Tibial nerve (tissue), 4 donors: ENCODE data around the gene RGS16. TPM values are rescaled to one million over a fixed set of nuclear protein-coding genes. Genes with fewer than 3 reads are reported as not detected.

ENCODE experiments used
- DNase-seq, 2 donors: peaks; one replicate each; pipeline ENCODE4 v3.0.0-alpha.2; 2019; ENCODE audit warnings: low spot score in 2 of 2
- H3K27ac ChIP-seq, 4 donors: fragments of 200-600 bp; sonication (generic) in 3 of 4; one replicate each; pipeline ENCODE4 v1.5.1; 2017 to 2019; ENCODE audit warnings: mild to moderate bottlenecking in 1 of 4
- H3K27me3 ChIP-seq, 2 donors: fragments of 200-600 bp; sonication (generic) in 1 of 2; one replicate each; pipeline versions ENCODE4 v1.5.1 to v1.6.0; 2017 to 2019
- H3K36me3 ChIP-seq, 3 donors: fragments of 200-600 bp; sonication (generic); one replicate each; pipeline ENCODE4 v1.5.1; 2018 to 2019
- H3K4me1 ChIP-seq, 4 donors: fragments of 200-600 bp; sonication (generic) in 3 of 4; one replicate each; pipeline ENCODE4 v1.5.1; 2017 to 2019
- H3K4me3 ChIP-seq, 4 donors: fragments of 200-600 bp; sonication (generic) in 3 of 4; one replicate each; pipeline ENCODE4 v1.5.1; 2017 to 2019; ENCODE audit warnings: mild to moderate bottlenecking in 1 of 4, moderate library complexity in 1 of 4
- H3K9me3 ChIP-seq, 4 donors: fragments of 200-600 bp; sonication (generic) in 3 of 4; one replicate each; pipeline ENCODE4 v1.5.1; 2017 to 2019
- EP300 ChIP-seq, 2 donors: sonication (generic); formaldehyde crosslinking; IDR thresholded peaks; one replicate each; pipeline ENCODE4 v1.6.1; 2017; ENCODE audit warnings: antibody characterized with exemption in 2 of 2, mild to moderate bottlenecking in 1 of 2
- POLR2A ChIP-seq, 2 donors: fragments of 450-650 bp; IDR thresholded peaks; one replicate each; pipeline ENCODE4 v1.6.1; 2017; ENCODE audit warnings: antibody characterized with exemption in 2 of 2, mild to moderate bottlenecking in 2 of 2, moderate library complexity in 2 of 2
- WGBS, 2 donors: methylation state at CpG; one replicate each; pipeline ENCODE4 v1.1.5; 2018; 5-methylcytosine and 5-hydroxymethylcytosine counted together
- total RNA-seq, 4 donors: library from RNA; depleted of rRNA; stranded (reverse); fragments of >200 nt; gene quantifications; one replicate each; pipeline ENCODE4 v1.1.0, GENCODE V29; 2016
- TF ChIP-seq, protein P1 (sequence below), 5 experiments: fragments of 200-600 bp in 3 of 5; fragments of 450-650 bp in 2 of 5; sonication (generic) in 3 of 5; IDR thresholded peaks; one replicate each; pipeline ENCODE4 v1.5.1; 2016 to 2019; ENCODE audit warnings: antibody characterized with exemption in 5 of 5, mild to moderate bottlenecking in 3 of 5, moderate library complexity in 2 of 5

Gene RGS16
- total RNA-seq, 4 donors from 2014 or later = 0.78 to 2.1 (median 1.2) TPM

DNA sequence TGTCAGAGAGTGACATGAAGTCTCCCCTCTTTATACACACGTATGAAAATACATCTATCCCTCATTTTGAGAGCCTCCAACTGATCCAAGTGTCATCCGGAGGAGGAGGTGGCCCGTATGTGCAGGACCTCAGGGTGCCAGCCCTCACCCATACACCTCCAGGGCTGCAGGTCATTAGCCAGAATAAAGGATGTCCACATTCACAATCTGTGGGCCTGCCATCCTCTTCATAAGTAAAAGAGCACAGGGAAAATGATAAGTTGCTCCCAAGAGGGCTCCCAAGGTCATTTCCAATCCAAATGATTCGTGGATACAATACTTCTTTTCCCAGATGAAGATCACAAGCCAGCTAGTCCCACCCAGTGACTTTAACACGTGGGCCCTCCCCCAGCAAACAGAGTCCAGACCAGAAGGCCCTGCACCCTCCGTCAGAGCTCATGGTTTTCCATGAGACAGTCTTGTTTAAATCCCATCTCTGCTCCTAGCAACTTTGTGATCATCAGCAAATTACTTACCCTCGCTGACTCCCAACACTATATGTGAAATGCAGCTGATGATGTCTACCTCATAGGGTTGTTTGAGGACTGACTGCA is 43.7 kb downstream of the RGS16 start:
- H3K4me3 ChIP-seq = no peak overlapping the region
- WGBS, 2 donors = 60 to 67% methylated on average over 7 of the region's 7 CpGs

DNA sequence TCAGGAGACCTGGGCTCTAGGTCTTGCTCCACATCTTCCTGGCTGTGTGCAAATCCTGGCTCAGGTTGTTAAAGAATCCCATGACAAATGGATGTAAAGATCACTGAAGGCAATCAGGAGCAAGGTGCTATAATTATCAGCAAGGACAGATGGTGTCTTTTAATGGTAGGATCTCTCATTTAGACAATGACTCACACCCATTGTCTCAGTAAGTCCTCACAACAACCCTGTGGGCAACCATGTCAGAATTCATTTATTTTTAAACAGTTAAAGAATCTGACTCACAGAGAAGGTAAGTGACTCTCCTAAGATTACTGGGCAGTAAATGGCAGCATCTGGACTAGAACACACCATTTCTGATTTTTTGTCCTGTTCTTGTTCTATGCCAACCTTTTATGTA is 47.9 kb downstream of the RGS16 start:
- H3K36me3 ChIP-seq = no peaks in the 10 kb centered on the region
- H3K27ac ChIP-seq = no peak overlapping the region
- TF ChIP-seq, protein P1, sequence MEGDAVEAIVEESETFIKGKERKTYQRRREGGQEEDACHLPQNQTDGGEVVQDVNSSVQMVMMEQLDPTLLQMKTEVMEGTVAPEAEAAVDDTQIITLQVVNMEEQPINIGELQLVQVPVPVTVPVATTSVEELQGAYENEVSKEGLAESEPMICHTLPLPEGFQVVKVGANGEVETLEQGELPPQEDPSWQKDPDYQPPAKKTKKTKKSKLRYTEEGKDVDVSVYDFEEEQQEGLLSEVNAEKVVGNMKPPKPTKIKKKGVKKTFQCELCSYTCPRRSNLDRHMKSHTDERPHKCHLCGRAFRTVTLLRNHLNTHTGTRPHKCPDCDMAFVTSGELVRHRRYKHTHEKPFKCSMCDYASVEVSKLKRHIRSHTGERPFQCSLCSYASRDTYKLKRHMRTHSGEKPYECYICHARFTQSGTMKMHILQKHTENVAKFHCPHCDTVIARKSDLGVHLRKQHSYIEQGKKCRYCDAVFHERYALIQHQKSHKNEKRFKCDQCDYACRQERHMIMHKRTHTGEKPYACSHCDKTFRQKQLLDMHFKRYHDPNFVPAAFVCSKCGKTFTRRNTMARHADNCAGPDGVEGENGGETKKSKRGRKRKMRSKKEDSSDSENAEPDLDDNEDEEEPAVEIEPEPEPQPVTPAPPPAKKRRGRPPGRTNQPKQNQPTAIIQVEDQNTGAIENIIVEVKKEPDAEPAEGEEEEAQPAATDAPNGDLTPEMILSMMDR (IDR thresholded peaks at IDR 0.05) = no peak
- TF ChIP-seq POLR2A (IDR thresholded peaks at IDR 0.05) (no peak), EP300 (IDR thresholded peaks at IDR 0.05) (no peak)

More for the DNA sequence above, 43.7 kb downstream of the RGS16 start:
- H3K27ac ChIP-seq = no peak overlapping the region
- H3K4me1 ChIP-seq = no peaks in the 10 kb centered on the region
- no peak for TF ChIP-seq POLR2A (IDR thresholded peaks at IDR 0.05)
- TF ChIP-seq, protein P1 (IDR thresholded peaks at IDR 0.05) = no peak
- no peak for TF ChIP-seq EP300 (IDR thresholded peaks at IDR 0.05)
- no peaks in the 10 kb centered on the region for H3K36me3 ChIP-seq
- no peaks in the 10 kb centered on the region for H3K27me3 ChIP-seq
- DNase-seq = no peak
- no peaks in the 10 kb centered on the region for H3K9me3 ChIP-seq

DNA sequence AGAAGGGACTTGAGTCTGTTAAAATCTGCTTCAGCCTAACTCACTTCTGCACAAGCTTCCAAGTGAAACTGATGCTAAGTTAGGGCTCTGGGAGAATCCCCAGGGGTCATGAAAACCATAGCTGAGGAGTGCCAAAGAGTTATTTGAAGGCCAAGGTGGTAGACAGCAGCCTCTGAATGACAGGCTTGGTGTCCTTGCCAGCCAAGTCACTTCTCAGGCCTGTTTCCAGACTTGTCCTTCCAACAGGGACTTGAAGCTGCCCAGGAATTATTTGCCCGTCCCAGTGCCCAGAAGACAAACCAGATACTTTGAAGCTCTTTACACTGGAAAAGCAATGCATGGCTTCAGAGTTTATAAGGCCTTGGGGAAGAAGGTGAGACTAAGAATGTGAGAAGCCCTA is 48.7 kb downstream of the RGS16 start:
- WGBS, 2 donors = 92 to 93% methylated on average over 1 of the region's 1 CpG
- Histone ChIP-seq H3K36me3 (no peaks in the 10 kb centered on the region), H3K27me3 (no peaks in the 10 kb centered on the region), H3K27ac (no peak overlapping the region), H3K4me3 (no peak overlapping the region), H3K4me1 (no peaks in the 10 kb centered on the region), H3K9me3 (peaks cover 0 to 16% (median 0%) of the 10 kb centered on the region in 4 donors)
- DNase-seq = no peak
- TF ChIP-seq, protein P1 (IDR thresholded peaks at IDR 0.05) = no peak
- no peak for TF ChIP-seq EP300 (IDR thresholded peaks at IDR 0.05)
- no peak for TF ChIP-seq POLR2A (IDR thresholded peaks at IDR 0.05)

More for the DNA sequence above, 47.9 kb downstream of the RGS16 start:
- peaks cover 0 to 16% (median 0%) of the 10 kb centered on the region in 4 donors for H3K9me3 ChIP-seq
- no peak overlapping the region for H3K4me3 ChIP-seq
- H3K27me3 ChIP-seq = no peaks in the 10 kb centered on the region
- H3K4me1 ChIP-seq = no peaks in the 10 kb centered on the region
- no peak for DNase-seq

DNA sequence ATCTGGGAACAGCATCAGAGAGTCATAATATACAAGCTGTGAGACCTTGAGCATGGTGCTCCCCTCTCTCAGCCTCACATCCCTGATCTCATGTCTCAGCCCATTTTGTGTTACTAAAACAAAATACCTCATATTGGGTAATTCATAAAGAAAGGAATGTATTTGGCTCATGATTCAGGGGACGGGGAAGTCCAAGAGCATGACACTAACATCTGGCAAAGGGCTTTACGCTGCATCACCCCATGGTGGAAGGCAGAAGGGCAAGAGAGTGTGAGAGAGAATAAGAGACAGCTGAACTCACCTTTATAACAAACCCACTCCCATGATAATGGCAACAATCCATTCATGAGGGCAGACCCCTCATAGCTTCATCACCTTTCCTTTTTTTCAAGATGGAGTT is 51.7 kb downstream of the RGS16 start:
- Histone ChIP-seq H3K27ac (no peak overlapping the region), H3K36me3 (no peaks in the 10 kb centered on the region), H3K4me3 (no peak overlapping the region), H3K27me3 (no peaks in the 10 kb centered on the region), H3K4me1 (no peaks in the 10 kb centered on the region), H3K9me3 (peaks cover 0 to 16% (median 0%) of the 10 kb centered on the region in 4 donors)
- TF ChIP-seq EP300 (IDR thresholded peaks at IDR 0.05) = no peak
- TF ChIP-seq POLR2A (IDR thresholded peaks at IDR 0.05) = no peak
- TF ChIP-seq, protein P1 (IDR thresholded peaks at IDR 0.05) = no peak
- WGBS, 2 donors = 82 to 97% methylated on average over 2 of the region's 2 CpGs
- no peak for DNase-seq

DNA sequence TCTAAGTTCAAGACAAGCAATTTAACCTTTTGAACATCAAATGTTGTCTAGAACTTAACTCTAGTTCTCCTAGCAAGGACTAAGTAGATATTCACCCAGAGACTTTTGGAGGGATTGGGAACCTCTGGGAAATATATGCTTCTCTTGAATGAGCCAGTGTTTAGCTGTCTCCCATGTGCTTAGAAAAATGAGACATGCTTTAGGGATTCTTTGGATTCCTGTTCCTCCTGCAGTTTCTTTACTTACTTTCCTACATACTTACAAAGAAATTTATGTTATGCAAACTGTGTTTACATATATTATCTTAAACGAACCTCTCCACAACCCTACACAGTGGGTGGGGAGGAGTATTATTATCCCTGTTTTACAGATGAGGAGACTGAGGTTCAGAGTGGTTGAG is 54.4 kb downstream of the RGS16 start:
- no peak for TF ChIP-seq POLR2A (IDR thresholded peaks at IDR 0.05)
- TF ChIP-seq, protein P1 (IDR thresholded peaks at IDR 0.05) = no peak
- WGBS, 2 donors = 21 to 26% methylated on average over 1 of the region's 1 CpG
- no peaks in the 10 kb centered on the region for H3K4me1 ChIP-seq
- no peak overlapping the region for H3K4me3 ChIP-seq
- H3K27ac ChIP-seq = no peak overlapping the region
- no peak for DNase-seq
- H3K27me3 ChIP-seq = no peaks in the 10 kb centered on the region
- H3K9me3 ChIP-seq = peaks cover 0 to 16% (median 0%) of the 10 kb centered on the region in 4 donors
- no peaks in the 10 kb centered on the region for H3K36me3 ChIP-seq
